Brain pericyte (primary cell): ENCODE results near the gene PRRT4.
A peak's percentile ranks its signal among the peaks of the same experiment; 100 is the strongest.

Experiments
- DNase-seq: peaks from one replicate; pipeline ENCODE4 v3.0.0-alpha.2; 2012; ENCODE audit warnings: low read depth, low spot score

The PRRT4 gene

DNA sequence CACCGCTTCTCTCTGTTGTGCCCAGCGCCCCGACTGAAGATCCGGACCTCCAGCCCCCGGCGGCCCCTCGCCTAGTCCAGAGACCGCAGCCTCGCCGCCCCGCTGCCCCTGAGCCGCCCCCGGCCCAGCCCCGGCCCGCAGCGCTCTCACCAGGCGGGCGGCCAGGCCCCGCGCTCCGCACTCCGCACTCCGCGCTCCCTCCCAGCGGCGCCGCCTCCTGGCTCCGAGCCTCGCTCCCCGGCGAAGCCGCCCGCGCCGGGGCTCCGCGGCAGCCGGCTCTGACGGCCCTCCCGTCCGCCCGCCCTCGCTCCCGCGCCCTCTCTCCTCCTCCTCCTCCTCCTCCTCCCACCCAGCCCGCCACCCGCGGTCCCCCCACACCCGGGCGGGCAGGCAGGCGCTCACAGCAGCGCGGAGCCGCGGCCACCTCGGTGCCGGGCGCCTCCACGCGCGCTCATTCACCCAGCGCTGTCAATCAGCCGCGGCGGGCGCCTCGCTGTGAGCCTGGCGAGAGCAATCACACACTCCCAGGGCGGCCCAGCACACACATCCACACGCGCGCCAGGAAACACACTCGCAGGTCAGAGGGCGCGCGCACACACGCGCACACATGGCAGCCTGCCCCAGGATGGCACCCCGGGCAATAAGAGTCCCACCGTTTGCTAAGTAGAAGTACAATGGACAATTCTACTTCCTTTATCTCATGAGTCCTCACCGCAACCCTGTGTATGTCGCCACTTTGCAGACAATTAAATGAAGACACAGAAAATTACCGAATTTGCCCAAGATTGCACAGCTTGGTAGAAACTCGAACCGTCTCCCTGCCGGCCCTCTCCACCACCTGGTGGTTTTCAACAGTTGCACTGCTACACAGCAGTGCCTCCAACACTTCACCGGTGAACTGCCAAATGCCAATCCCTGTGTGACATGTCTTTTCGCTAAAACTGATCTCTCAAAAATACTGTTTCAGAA lies at the start of gene PRRT4:
PRRT4 (minus strand) TSS at position 280 of the 969 bp plus-strand sequence.
- no peak for DNase-seq

DNA sequence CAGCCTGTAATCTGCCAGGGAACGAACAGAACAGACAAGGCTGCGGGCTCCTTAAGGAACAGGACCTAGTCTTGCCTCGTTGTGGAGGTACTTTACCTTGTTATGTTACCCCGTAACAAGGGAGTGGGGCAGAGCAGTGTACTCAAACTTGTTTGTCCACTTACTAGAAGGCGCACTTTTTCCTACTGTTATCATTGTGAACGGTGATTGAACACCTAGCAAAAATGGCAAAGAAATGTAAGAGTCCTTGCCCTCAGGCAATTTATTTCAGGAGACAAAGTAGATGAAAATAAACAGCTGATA lies 48.9 kb upstream of the PRRT4 start:
- no peak for DNase-seq

DNA sequence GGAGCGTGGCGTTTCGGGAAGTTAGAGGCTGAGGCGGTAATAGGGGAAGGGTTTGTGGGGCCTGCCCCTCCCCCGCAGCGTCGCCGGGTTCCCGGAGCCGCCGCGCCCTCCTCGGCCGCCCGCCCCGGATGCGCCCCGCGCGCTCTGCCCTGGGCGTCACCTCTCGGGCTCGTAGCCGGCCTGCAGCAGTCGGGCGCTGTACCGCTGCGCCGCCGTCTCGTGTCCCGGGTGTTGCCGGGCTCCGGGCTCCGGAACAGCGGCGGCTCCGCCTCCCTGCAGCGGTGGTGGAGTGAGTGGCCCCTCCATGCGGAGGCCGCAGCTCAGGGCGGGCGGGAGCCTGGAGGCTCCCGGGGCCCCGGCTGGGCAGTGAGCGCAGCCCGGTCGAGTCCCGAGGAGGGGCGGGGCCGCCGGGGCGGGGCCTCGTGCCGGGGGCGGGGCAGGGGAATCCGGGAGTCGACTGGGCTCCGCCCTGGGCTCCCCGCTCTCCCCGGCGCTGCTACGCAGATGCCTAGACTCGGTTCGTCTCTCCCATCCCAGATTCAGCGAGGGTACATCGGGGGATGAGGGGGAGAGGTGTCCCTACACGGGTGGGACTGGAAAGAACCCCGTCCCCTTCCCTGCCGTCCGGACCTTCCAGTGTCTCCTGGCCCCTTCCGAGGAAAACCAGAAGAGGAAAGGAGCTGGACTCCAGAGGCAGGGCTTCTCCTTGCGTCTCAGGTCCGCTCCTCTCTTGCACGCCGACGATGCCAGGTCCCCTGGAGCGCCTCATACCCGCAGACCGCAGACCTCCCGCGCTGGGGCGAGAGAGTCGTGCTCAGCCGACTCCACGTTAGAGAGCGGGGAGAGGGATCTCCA lies 48.3 kb upstream of the PRRT4 start, which contains the start of gene IMPDH1:
IMPDH1 (minus strand) TSS at position 387 of the 855 bp plus-strand sequence; CDS start at position 306, 81 bp downstream.
- DNase-seq = peak; percentile 67

DNA sequence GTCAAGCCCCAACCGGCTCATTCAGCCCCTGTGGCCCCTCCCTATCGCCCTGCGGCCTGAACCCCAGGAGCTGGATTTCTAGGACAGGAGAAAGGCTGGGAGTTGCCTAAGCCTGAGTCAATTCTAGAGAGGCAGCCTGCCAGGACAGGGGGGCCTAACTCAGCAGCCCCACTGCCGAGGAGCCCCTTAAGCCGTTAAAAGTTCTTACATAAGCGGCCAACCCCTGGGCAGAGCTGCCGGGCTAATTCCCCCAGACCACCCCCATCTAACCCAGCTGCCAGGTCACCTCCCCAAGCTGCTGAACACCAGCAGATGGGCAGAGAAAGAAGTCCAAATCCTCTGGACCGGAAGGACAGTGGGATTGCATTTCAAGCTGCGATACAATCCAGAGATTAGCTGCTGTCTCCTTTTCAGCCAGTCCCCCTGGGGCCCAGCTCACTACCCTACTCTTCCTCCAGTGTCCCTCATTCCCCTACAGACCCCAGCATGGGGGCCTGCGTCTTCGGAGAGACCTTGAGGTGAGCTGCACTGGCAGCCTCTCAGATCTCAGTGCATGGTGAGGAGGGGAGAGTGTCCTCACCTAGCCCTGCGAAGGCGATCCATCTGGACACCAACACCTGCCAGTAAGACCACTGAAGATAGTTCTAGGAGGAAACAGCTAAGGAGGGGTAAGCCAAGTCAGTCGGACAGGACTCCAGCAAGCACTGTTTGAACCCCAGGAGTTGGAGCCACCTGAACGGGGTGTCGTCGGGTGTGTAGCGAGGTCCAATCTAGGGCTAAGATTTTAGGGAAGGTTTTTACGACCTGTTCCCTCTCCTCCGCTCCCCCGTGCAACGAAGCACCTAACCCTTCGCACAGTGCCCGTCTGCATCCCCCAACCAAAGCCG lies 47.5 kb upstream of the PRRT4 start:
- no peak for DNase-seq

GRCh38 chr7:128407751-128408708 lies 46.5 kb upstream of the PRRT4 start:
- DNase-seq = no peak

- DNase-seq = no peak
Measured at GRCh38 chr7:128407233-128407589, 45.7 kb upstream of the PRRT4 start.

GRCh38 chr7:128406314-128407232 lies 45.1 kb upstream of the PRRT4 start:
- DNase-seq = no peak

- DNase-seq = no peak
Measured at GRCh38 chr7:128405471-128406313, 44.2 kb upstream of the PRRT4 start.

- DNase-seq = no peak
Measured at GRCh38 chr7:128404886-128405470, 43.5 kb upstream of the PRRT4 start.

DNA sequence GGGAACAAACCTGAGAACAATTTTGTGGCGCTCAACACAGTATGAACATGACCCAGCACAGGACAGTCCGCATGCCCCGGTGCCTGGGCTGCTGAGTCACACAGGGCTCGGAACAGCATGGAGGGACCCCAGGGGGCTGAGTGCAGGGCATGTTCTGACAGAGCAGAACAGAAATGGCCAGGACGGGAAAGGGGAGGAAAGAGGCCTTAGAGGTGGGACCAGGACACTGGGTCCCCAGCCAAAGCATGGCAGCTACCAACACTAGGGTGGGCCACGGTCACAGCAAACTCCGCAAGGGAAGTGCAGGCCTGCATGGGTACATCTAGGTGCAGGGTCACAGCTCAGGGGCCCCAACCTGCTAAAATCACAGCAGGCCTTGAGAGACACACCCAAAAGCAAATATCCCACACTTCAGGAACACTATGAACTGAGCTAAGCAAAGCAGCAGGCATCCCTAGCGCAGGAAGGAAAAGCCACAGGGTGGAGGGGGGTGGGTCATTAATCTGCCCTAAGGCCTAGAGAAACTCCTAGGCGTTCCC lies 42.7 kb upstream of the PRRT4 start:
- DNase-seq = no peak

DNA sequence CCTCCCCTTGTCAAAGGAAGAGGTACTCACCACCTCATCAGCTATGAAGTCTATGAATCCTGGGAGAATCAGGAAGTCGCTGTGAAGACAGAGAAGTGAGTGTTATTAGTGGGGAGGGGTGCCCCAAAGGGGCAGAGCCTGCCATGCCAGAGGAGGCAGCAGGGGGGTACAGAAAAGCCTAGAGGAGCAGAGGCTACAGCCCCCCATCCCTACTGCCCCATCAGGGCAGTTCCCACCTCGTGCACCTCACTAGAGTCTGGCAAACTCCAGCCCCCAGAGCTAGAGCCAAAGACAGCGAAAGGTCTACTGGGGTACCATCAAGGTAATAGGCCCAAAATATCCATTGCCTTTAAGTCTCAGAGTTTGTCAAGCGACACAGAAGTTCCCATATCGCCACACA lies 42.2 kb upstream of the PRRT4 start:
- DNase-seq = no peak

GRCh38 chr7:128402356-128402755 lies 40.9 kb upstream of the PRRT4 start:
- DNase-seq = no peak

- DNase-seq = no peak
Measured at GRCh38 chr7:128400566-128400965, 39.1 kb upstream of the PRRT4 start.

GRCh38 chr7:128399991-128400390 lies 38.5 kb upstream of the PRRT4 start:
- DNase-seq = no peak

DNA sequence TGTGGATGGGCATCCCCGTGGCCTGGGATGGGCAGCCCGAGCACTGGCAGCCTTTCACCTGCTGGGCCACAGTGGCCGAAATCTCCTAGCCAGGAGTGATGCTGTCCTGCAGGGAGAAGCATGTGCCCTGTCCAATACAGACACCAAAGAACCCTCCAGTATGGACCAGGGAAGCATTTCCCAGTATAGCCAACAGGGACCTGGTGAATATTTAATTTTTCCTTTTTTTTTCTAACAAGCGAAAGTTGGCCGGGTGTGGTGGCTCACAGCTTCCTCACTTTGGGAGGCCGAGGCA lies 37.3 kb upstream of the PRRT4 start:
- DNase-seq = no peak

- no peak for DNase-seq
Measured at GRCh38 chr7:128398016-128398840, 36.7 kb upstream of the PRRT4 start.

- no peak for DNase-seq
Measured at GRCh38 chr7:128396357-128396756, 34.9 kb upstream of the PRRT4 start.
